Stimulated activated CD4-positive, alpha-beta T cell treated with anti-CD3 and anti-CD28 coated beads, Interleukin-1b, Interleukin-23, amount 100 ng/mL, for 4 hours (primary cell): ENCODE data around the gene ERMN.
"Not testable (repeated sequence)": the region's sequence is repeated elsewhere in the genome, so short reads cannot be mapped to it uniquely, and the experiment has no call there.

Experiments
- DNase-seq, 2 donors: peaks; one replicate each; pipeline ENCODE4 v3.0.0-alpha.2; 2020; ENCODE audit warnings: low read depth in 2 of 2

ERMN gene

GRCh38 chr2:157325786-157326185 is at the start of gene ERMN:
TSS of gene ERMN (minus strand) at chr2:157325824. CDS start at chr2:157325642, 182 bp downstream.
- no peak for DNase-seq

GRCh38 chr2:157375384-157375783 is 49.8 kb upstream of the ERMN start:
- DNase-seq, result no peak

DNA sequence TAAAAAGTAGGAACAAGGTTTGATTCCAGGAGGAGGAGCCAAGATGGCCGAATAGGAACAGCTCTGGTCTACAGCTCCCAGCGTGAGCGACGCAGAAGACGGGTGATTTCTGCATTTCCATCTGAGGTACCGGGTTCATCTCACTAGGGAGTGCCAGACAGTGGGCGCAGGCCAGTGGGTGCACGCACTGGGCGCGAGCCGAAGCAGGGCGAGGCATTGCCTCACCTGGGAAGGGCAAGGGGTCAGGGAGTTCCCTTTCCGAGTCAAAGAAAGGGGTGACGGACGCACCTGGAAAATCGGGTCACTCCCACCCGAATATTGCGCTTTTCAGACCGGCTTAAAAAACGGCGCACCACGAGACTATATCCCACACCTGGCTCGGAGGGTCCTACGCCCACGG is 42.9 kb upstream of the ERMN start:
- DNase-seq, result not testable (repeated sequence)

DNA sequence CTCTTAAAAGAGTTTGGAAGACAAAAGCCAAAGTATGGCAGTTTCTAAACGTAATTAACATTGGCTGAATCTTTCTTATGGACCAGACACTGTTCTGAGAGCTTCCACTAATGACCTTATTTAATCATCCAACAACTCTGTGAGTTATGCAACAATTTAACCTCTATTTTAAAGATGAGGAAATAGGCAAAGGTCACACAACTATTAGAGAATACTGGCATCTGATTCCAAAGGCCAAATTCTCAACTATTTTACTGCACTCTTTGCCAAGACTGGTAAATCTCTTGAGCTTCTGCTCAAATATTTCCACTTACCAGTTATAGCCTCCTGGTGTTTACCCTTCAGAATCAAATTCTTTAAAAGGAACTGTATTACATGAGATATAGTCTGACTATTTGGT is 42.1 kb upstream of the ERMN start:
- DNase-seq, result no peak

- no peak for DNase-seq
Measured at GRCh38 chr2:157364257-157364974, 38.8 kb upstream of the ERMN start.

GRCh38 chr2:157363612-157364101 is 38.0 kb upstream of the ERMN start:
- no peak for DNase-seq

DNA sequence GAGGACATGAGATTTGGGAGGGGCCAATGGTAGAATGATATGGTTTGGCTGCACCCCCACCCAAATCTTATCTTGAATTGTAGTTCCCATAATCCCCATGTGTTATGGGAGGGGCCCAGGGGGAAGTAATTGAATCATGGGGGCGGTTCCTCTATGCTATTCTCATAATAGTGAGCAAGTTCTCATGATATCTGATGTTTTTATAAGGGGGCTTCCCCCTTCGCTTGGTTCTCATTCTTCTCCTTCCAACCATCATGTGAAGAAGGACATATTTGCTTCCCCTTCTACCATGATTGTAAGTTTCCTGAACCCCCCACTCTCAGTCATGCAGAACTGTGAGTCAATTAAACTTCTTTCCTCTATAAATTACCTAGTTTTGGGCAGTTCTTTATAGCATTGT is 37.0 kb upstream of the ERMN start:
- no peak for DNase-seq

DNA sequence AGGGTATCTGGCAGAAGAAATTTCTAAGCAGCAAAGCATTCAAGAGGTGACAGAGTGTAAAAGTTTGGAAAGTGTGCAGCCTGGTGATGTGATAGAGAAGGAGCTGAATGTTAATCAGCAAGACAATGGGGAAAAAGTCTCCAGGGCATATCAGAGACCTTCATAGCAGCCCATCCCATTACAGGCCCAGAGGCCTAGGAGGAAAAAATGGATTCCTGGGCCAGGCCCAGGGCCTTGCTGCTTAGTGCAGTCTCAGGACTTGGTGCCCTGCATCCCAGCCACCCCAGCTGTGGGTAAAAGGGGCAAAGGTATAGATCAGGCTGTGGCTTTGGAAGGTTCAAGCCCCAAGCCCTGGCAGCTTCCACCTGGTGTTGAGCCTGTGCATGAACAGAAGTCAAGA is 35.9 kb upstream of the ERMN start:
- no peak for DNase-seq

DNA sequence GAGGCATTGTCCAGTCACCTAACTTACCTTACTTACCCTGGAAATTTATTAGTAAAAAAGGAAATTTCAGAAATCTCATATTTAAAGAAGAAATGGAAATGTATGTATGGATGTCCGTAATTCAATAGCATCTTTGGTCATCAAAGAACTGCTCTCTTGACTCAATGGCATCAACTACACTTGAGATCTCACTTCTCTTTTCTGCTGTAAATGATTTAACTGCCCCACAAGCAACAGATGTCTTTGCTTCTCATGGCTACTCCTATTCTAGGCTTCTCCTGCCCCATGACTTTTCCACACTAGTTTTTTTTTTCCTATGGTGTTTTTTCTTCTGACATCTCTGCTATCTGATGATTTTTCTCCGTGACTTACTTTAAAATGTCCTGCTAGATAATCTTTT is 34.0 kb upstream of the ERMN start:
- no peak for DNase-seq

- no peak for DNase-seq
Measured at GRCh38 chr2:157355618-157356017, 30.0 kb upstream of the ERMN start.

- DNase-seq, result no peak
Measured at GRCh38 chr2:157349949-157350515, 24.4 kb upstream of the ERMN start.

DNA sequence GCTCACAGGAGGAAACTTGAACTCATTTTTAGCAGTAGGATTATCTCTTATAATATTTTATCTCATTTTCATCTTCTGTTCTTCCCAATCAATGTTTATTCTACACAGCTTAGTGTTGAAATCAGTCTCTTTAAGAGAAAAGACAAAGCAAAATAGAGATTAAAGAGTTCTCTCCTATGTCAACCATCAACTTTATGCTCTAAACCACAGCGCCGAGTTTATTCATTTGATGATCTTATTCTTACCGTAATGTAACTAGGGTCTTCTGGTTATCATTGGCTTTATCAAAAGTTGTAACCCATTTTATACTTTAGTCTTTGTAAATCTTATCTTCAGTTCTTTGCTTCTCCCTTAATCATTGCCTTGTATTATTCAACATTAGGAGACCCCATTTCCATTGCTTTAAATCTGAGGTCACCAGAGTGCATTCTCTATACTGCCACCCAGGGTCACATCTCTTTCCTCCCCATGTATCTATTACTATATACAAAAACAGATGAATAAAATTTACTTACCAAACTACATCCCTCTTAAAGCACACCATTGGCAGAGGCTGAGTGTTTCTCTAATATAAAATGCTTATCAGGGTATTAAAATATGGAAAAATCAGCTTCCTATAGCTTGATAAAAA is 22.8 kb upstream of the ERMN start:
- DNase-seq, result no peak

- no peak for DNase-seq
Measured at GRCh38 chr2:157345647-157346389, 20.2 kb upstream of the ERMN start.

DNA sequence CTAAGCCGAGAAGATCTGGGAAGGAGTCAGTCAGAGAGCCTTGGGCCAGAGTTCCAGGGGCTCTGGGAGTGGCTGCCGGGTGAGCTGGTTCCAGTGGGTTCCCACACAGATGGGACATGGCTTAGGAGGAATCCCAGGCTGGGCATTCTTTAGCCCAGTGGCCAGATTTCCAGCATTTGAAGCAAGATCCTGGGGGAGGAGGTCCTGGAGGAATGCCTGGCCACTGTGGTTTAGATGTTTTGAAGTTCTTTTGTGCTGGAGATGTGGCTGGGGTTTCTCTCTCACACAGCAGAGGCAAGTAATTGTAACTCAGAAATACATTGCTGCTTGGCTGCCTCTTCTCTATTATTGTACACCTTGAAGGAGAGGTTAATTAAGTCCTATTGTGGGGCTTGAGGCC is 15.8 kb upstream of the ERMN start:
- DNase-seq, result not testable (repeated sequence)

- DNase-seq, result no peak
Measured at GRCh38 chr2:157339965-157340655, 14.5 kb upstream of the ERMN start.

DNA sequence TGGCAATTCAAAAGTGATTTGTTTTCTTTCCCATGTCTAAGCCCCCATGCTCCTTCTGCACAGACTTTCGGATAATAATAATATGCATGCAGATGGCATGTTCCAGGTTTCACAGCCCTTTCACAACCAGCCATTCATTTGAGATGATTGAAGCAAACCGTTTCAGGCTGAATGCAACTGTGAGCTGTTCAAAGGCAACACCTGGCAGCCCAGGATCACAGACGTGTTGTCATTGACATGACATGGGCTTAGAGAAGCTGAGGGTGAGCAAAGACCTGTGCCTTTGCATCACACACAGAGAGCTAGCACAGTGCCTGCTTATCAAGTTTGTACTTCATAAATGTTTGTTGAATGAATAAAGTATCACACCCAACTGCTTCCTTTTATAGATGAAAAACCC is 12.4 kb upstream of the ERMN start:
- no peak for DNase-seq

- DNase-seq, result peak in 1 of 2 donors; percentile 37
Measured at GRCh38 chr2:157336137-157337010, 10.8 kb upstream of the ERMN start.

GRCh38 chr2:157334797-157335196 is 9.2 kb upstream of the ERMN start:
- DNase-seq, result no peak

GRCh38 chr2:157334335-157334734 is 8.7 kb upstream of the ERMN start:
- no peak for DNase-seq

DNA sequence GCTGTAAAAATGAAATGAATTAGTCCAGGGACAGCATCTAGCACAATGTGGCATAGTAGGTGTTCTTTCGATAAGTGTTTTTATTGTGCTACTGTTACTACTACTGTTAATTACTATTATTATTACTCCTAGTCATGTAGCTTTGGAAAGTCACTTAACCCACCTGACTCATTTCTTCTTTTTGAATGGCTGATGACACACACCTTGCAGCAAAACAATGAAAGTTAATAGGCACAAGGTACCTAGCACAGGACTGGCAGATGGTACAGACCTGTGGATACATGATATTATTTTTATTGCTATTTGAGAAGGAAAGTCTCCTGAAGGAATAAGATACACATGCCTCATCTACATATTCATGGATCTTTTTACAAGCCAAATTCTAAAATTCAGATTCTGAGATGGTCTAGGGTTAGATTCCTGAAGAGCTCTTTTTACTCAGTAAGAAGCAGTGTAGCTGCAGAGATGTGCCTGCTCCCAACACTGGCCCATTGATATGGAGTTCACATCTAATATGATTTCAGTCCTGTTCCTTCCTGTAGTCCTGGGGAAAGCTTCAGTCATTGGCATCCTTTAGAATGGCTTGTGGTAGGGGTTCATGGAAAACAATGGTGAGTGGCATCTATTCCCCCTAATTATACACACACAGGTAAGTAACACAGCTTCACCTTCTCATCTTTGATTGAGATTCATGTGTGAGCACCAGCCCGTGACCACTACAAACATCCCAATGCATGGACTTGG is 7.9 kb upstream of the ERMN start:
- no peak for DNase-seq
